Calu3 (cell line): ENCODE data around the gene BNIP3. TPM values are rescaled to one million over a fixed set of nuclear protein-coding genes. Genes with fewer than 3 reads are reported as not detected.

Experiments used
- BruUV-seq: library from RNA; stranded (reverse); fragments of 400-500 nt; replicated peaks from 2 replicates; lab custom pipeline; 2021; lab: Mats Ljungman, UMichigan
- CTCF ChIA-PET: fragments of 300-600 bp; sonication (Branson Sonifier 250); formaldehyde crosslinking; loops from one replicate; lab custom pipeline; 2022; ENCODE audit warnings: antibody characterized with exemption; lab: Charles Lee
- DNase-seq: peaks from one replicate; pipeline ENCODE4 v3.0.0; 2022
- H3K27ac Mint-ChIP-seq: one replicate; pipeline ENCODE4 v1.8.0; 2022; ENCODE audit warnings: mixed read lengths; ENCODE audit not compliant: unreplicated experiment
- H3K27me3 Mint-ChIP-seq: one replicate; pipeline ENCODE4 v1.8.0; 2022; ENCODE audit warnings: mixed read lengths; ENCODE audit not compliant: unreplicated experiment
- H3K36me3 Mint-ChIP-seq: one replicate; pipeline ENCODE4 v1.8.0; 2022; ENCODE audit warnings: mild to moderate bottlenecking, moderate library complexity, mixed read lengths; ENCODE audit not compliant: insufficient read depth, unreplicated experiment
- H3K4me1 Mint-ChIP-seq: one replicate; pipeline ENCODE4 v1.8.0; 2022; ENCODE audit warnings: mild to moderate bottlenecking, low read depth, mixed read lengths; ENCODE audit not compliant: unreplicated experiment
- H3K4me3 Mint-ChIP-seq: one replicate; pipeline ENCODE4 v1.8.0; 2022; ENCODE audit warnings: mild to moderate bottlenecking, low read depth, moderate library complexity, mixed read lengths; ENCODE audit not compliant: unreplicated experiment
- H3K9me3 Mint-ChIP-seq: one replicate; pipeline ENCODE4 v1.8.0; 2022; ENCODE audit warnings: low read depth, mixed read lengths; ENCODE audit not compliant: unreplicated experiment
- CTCF ChIP-seq: fragments of 200-600 bp; IDR thresholded peaks from one replicate; pipeline ENCODE4 v1.8.0; 2022; ENCODE audit warnings: antibody characterized with exemption; ENCODE audit not compliant: unreplicated experiment
- intact Hi-C: fragments of 100-400 bp; cut with micrococcal nuclease; formaldehyde crosslinking; loops from one replicate; pipeline ENCODE4 v1.10.0; 2022; ENCODE audit not compliant: unreplicated experiment
- total RNA-seq: library from RNA; stranded (reverse); gene quantifications from 2 replicates; pipeline ENCODE4 v1.2.3, GENCODE V29; 2022

Gene BNIP3
- total RNA-seq, 1 experiment from 2014 or later, result 7.9 TPM

GRCh38 chr10:132011024-132011423 lies 29.3 kb upstream of the BNIP3 start:
- DNase-seq, result no peak
- BruUV-seq, result no TSS peak
- peaks cover 49% of the 10 kb centered on the region for H3K27me3 Mint-ChIP-seq
- CTCF ChIA-PET, result no interaction called here
- H3K4me1 Mint-ChIP-seq, result no peaks in the 10 kb centered on the region
- no peak overlapping the region for H3K27ac Mint-ChIP-seq
- intact Hi-C loops, result no loop called here
- H3K9me3 Mint-ChIP-seq, result no peaks in the 10 kb centered on the region
- H3K36me3 Mint-ChIP-seq, result no peaks in the 10 kb centered on the region
- TF ChIP-seq CTCF, result no peak
- no peak overlapping the region for H3K4me3 Mint-ChIP-seq

GRCh38 chr10:132010483-132010882 lies 28.8 kb upstream of the BNIP3 start:
- H3K36me3 Mint-ChIP-seq, result no peaks in the 10 kb centered on the region
- H3K4me1 Mint-ChIP-seq, result no peaks in the 10 kb centered on the region
- no peaks in the 10 kb centered on the region for H3K9me3 Mint-ChIP-seq
- TF ChIP-seq CTCF, result no peak
- BruUV-seq, result no TSS peak
- DNase-seq, result no peak
- no peak overlapping the region for H3K27ac Mint-ChIP-seq
- H3K4me3 Mint-ChIP-seq, result no peak overlapping the region
- CTCF ChIA-PET, result no interaction called here
- intact Hi-C loops, result no loop called here
- H3K27me3 Mint-ChIP-seq, result peaks cover 46% of the 10 kb centered on the region

GRCh38 chr10:132009575-132009974 lies 27.9 kb upstream of the BNIP3 start:
- Mint-ChIP-seq H3K27ac (no peak overlapping the region), H3K9me3 (no peaks in the 10 kb centered on the region), H3K27me3 (peaks cover 36% of the 10 kb centered on the region), H3K36me3 (no peaks in the 10 kb centered on the region), H3K4me3 (no peak overlapping the region), H3K4me1 (no peaks in the 10 kb centered on the region)
- intact Hi-C loops, result no loop called here
- no peak for DNase-seq
- BruUV-seq, result no TSS peak
- no peak for TF ChIP-seq CTCF
- CTCF ChIA-PET, result no interaction called here

GRCh38 chr10:132007681-132008080 lies 26.0 kb upstream of the BNIP3 start:
- no peak for DNase-seq
- no peaks in the 10 kb centered on the region for H3K36me3 Mint-ChIP-seq
- H3K27ac Mint-ChIP-seq, result no peak overlapping the region
- no TSS peak for BruUV-seq
- intact Hi-C loops, result no loop called here
- TF ChIP-seq CTCF, result no peak
- no peaks in the 10 kb centered on the region for H3K9me3 Mint-ChIP-seq
- H3K4me1 Mint-ChIP-seq, result no peaks in the 10 kb centered on the region
- no peak overlapping the region for H3K4me3 Mint-ChIP-seq
- H3K27me3 Mint-ChIP-seq, result peaks cover 36% of the 10 kb centered on the region
- CTCF ChIA-PET, result no interaction called here
